ENCODE measurements around the gene GFRA4.

DNA sequence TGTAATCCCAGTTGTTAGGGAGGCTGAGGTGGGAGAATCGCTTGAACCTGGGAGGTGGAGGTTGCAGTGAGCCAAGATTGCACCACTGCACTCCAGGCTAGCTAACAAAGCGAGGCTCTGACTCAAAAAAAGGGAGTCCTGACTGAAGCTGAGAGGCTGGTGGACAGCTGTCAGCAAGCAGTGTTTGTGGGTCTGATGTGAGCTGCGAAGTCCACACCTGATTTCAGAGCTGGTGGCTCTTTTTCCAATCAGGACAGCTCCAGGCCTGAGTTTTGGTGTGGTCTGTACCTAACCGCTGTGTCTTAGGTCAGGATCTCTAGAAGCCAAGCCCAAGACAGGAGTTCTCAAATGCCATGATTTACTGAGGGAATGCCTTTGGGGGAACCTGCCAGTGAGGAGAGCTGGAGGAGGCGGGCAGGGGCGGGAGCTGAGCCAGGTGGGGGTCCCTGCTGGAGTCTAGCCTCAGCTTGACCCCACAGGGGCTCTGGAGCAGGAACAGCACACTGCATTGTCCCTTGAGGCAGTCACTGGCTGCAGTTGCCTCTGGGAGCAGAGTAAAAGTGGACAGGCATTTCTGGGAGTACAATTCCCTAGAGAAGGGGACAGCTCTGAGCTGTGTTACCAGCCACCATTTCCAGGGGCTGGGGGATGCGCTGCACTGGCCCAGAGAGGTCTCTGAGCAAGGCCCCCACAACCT is 5.0 kb downstream of the GFRA4 start:
- no peak for TF ChIP-seq CHD4 (IDR thresholded peaks at IDR 0.05; ENCODE audit: borderline replicate concordance)
- TF ChIP-seq, protein P1, sequence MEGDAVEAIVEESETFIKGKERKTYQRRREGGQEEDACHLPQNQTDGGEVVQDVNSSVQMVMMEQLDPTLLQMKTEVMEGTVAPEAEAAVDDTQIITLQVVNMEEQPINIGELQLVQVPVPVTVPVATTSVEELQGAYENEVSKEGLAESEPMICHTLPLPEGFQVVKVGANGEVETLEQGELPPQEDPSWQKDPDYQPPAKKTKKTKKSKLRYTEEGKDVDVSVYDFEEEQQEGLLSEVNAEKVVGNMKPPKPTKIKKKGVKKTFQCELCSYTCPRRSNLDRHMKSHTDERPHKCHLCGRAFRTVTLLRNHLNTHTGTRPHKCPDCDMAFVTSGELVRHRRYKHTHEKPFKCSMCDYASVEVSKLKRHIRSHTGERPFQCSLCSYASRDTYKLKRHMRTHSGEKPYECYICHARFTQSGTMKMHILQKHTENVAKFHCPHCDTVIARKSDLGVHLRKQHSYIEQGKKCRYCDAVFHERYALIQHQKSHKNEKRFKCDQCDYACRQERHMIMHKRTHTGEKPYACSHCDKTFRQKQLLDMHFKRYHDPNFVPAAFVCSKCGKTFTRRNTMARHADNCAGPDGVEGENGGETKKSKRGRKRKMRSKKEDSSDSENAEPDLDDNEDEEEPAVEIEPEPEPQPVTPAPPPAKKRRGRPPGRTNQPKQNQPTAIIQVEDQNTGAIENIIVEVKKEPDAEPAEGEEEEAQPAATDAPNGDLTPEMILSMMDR (IDR thresholded peaks at IDR 0.05) = no peak
- TF ChIP-seq, protein P2, sequence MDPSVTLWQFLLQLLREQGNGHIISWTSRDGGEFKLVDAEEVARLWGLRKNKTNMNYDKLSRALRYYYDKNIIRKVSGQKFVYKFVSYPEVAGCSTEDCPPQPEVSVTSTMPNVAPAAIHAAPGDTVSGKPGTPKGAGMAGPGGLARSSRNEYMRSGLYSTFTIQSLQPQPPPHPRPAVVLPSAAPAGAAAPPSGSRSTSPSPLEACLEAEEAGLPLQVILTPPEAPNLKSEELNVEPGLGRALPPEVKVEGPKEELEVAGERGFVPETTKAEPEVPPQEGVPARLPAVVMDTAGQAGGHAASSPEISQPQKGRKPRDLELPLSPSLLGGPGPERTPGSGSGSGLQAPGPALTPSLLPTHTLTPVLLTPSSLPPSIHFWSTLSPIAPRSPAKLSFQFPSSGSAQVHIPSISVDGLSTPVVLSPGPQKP (IDR thresholded peaks at IDR 0.05; ENCODE audit: low read depth, low read length) = no peak
- no peak for TF ChIP-seq POLR2A (IDR thresholded peaks at IDR 0.05; ENCODE audit: low read length)
- no peak for TF ChIP-seq RAD21 (conservative IDR thresholded peaks at IDR 0.05 in 1 of 2, IDR thresholded peaks at IDR 0.05 in 1 of 2)
